Esophagus muscularis mucosa (tissue), 3 donors: Measurements from ENCODE around the gene TMEM92.

Experiments used
- CTCF ChIP-seq, 3 experiments: fragments of 200-600 bp in 2 of 3; fragments of 450-650 bp in 1 of 3; sonication (generic) in 2 of 3; IDR thresholded peaks; one replicate each; pipeline ENCODE4 v1.5.1; 2017 to 2019; ENCODE audit warnings: antibody characterized with exemption in 3 of 3, mild to moderate bottlenecking in 2 of 3, moderate library complexity in 1 of 3
- EP300 ChIP-seq: sonication (generic); formaldehyde crosslinking; IDR thresholded peaks from one replicate; pipeline ENCODE4 v1.6.1; 2017; ENCODE audit warnings: antibody characterized with exemption

- TF ChIP-seq CTCF (IDR thresholded peaks at IDR 0.05) (no peak), EP300 (no peak)
Measured at GRCh38 chr17:50318501-50319285, 44.4 kb downstream of the TMEM92 start.
